ENCODE measurements around the gene ARRB1. TPM values are rescaled to one million over a fixed set of nuclear protein-coding genes. Genes with fewer than 3 reads are reported as not detected.

The ARRB1 gene
- total RNA-seq, 4 donors from 2014 or later, result 23.1 to 61.8 (median 44.8) TPM

GRCh38 chr11:75320643-75321042 is 30.8 kb downstream of the ARRB1 start:
- intact Hi-C loops (cut with DNase I; ENCODE audit: low total_unique reads), result no loop called here
- H3K27ac ChIP-seq, result peak overlapping the region; percentile 52 to 58

GRCh38 chr11:75320046-75320618 is 31.3 kb downstream of the ARRB1 start:
- Histone ChIP-seq H3K9me3 (no peaks in the 10 kb centered on the region), H3K27ac (peak overlapping the region; percentile 52 to 58), H3K4me3 (no peak overlapping the region), H3K27me3 (no peaks in the 10 kb centered on the region), H3K36me3 (no peaks in the 10 kb centered on the region), H3K4me1 (peaks cover 0 to 11% of the 10 kb centered on the region in 2 donors)
- intact Hi-C loops (cut with DNase I; ENCODE audit: low total_unique reads), result no loop called here
- TF ChIP-seq POLR2A (IDR thresholded peaks at IDR 0.05) (no peak), CTCF (IDR thresholded peaks at IDR 0.05) (no peak)
- peak in 1 of 2 donors; percentile 58 for DNase-seq

More at GRCh38 chr11:75320643-75321042, 30.8 kb downstream of the ARRB1 start:
- DNase-seq, result no peak
- Histone ChIP-seq H3K4me1 (peaks cover 0 to 11% of the 10 kb centered on the region in 2 donors), H3K4me3 (no peak overlapping the region), H3K27me3 (no peaks in the 10 kb centered on the region), H3K9me3 (no peaks in the 10 kb centered on the region), H3K36me3 (no peaks in the 10 kb centered on the region)
- TF ChIP-seq CTCF (IDR thresholded peaks at IDR 0.05), result no peak
- no peak for TF ChIP-seq POLR2A (IDR thresholded peaks at IDR 0.05)

GRCh38 chr11:75319035-75319877 is 32.2 kb downstream of the ARRB1 start:
- no peak overlapping the region for H3K4me3 ChIP-seq
- TF ChIP-seq CTCF (IDR thresholded peaks at IDR 0.05) (no peak), POLR2A (IDR thresholded peaks at IDR 0.05) (no peak)
- no peaks in the 10 kb centered on the region for H3K27me3 ChIP-seq
- peak overlapping the region; percentile 52 to 58 for H3K27ac ChIP-seq
- intact Hi-C loops (cut with DNase I; ENCODE audit: low total_unique reads), result no loop called here
- H3K36me3 ChIP-seq, result no peaks in the 10 kb centered on the region
- no peak for DNase-seq
- H3K9me3 ChIP-seq, result no peaks in the 10 kb centered on the region
- peaks cover 0 to 11% of the 10 kb centered on the region in 2 donors for H3K4me1 ChIP-seq

GRCh38 chr11:75317446-75318122 is 33.9 kb downstream of the ARRB1 start:
- Histone ChIP-seq H3K27ac (peak overlapping the region in 1 of 2 donors; percentile 10), H3K9me3 (no peaks in the 10 kb centered on the region), H3K27me3 (no peaks in the 10 kb centered on the region), H3K4me3 (no peak overlapping the region), H3K4me1 (peaks cover 0 to 11% of the 10 kb centered on the region in 2 donors), H3K36me3 (no peaks in the 10 kb centered on the region)
- no peak for DNase-seq
- intact Hi-C loops (cut with DNase I; ENCODE audit: low total_unique reads), result no loop called here
- TF ChIP-seq CTCF (IDR thresholded peaks at IDR 0.05), result no peak
- TF ChIP-seq POLR2A (IDR thresholded peaks at IDR 0.05), result no peak

- Histone ChIP-seq H3K9me3 (no peaks in the 10 kb centered on the region), H3K36me3 (no peaks in the 10 kb centered on the region), H3K27me3 (no peaks in the 10 kb centered on the region), H3K4me3 (no peak overlapping the region), H3K4me1 (peaks cover 4% of the 10 kb centered on the region in 2 donors), H3K27ac (no peak overlapping the region)
- intact Hi-C loops (cut with DNase I; ENCODE audit: low total_unique reads), result no loop called here
- TF ChIP-seq POLR2A (IDR thresholded peaks at IDR 0.05) (no peak), CTCF (IDR thresholded peaks at IDR 0.05) (no peak)
- DNase-seq, result no peak
These were observed 36.0 kb downstream of the ARRB1 start for GRCh38 chr11:75315439-75315805.
